Measurements from ENCODE around the gene NKX6-2.
"Not testable (repeated sequence)": the region's sequence is repeated elsewhere in the genome, so short reads cannot be mapped to it uniquely, and the experiment has no call there.

- TF ChIP-seq EZH2phosphoT487, EZH2 (IDR thresholded peaks at IDR 0.05): not testable (repeated sequence)
- TF ChIP-seq, protein P1, sequence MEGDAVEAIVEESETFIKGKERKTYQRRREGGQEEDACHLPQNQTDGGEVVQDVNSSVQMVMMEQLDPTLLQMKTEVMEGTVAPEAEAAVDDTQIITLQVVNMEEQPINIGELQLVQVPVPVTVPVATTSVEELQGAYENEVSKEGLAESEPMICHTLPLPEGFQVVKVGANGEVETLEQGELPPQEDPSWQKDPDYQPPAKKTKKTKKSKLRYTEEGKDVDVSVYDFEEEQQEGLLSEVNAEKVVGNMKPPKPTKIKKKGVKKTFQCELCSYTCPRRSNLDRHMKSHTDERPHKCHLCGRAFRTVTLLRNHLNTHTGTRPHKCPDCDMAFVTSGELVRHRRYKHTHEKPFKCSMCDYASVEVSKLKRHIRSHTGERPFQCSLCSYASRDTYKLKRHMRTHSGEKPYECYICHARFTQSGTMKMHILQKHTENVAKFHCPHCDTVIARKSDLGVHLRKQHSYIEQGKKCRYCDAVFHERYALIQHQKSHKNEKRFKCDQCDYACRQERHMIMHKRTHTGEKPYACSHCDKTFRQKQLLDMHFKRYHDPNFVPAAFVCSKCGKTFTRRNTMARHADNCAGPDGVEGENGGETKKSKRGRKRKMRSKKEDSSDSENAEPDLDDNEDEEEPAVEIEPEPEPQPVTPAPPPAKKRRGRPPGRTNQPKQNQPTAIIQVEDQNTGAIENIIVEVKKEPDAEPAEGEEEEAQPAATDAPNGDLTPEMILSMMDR (IDR thresholded peaks at IDR 0.05), result not testable (repeated sequence)
Measured at GRCh38 chr10:132792099-132792498, 6.2 kb upstream of the NKX6-2 start.

All from neural progenitor cell (in vitro differentiated cells).